ENCODE data around the gene SST.

The SST gene

DNA sequence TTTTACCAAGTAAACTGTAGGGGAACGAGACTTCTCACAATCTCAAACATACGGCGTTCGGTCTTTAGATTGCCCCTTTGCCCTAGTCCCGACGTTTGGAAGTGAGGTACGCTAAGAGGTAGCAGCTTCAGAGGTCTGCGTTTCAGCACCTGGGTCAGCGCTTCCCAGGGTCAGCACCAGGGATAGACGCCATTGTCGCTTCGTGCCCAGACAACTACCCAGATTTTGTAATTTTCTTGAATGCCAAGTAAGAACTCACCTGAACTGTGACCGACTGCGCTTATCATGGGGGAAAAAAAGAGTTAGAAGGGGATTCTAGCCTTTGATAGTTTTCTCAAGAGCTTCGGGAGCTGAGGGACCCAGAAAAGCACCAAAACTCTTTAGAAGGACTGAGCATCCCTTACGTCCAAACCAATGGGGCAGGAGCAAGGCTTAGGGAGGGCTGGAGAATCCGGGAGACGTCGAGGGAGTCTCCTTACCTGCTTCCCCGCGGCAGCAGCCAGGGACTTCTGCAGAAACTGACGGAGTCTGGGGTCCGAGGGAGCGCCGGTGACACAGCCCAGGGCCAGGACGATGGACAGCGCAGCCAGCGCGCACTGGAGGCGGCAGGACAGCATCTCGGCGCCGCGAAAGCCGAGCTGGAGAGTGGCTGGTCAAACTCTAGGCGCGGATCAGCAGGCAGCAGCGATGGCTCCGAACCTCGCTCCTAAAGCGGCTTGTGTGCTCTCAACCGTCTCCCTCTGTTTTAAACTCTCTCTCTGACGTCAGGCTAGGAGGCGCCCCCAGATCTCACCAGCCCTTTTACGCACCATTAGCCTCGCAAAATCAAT, at the start of gene SST:
Gene SST (minus strand): TSS at position 720 of the 830 bp plus-strand sequence. CDS start 103 bp downstream, at position 617.
- no peaks in the 10 kb centered on the region for H3K36me3 ChIP-seq (replicated peaks)
- no peaks in the 10 kb centered on the region for H3K4me1 ChIP-seq
- DNase-seq (ENCODE audit: low spot score in 2 of 2): peak; percentile 18 to 70
- peaks cover 16% of the 10 kb centered on the region for H3K27me3 ChIP-seq (ENCODE audit: low read depth)
- H3K9me3 ChIP-seq: no peaks in the 10 kb centered on the region
- in situ Hi-C loops (cut with MboI; ENCODE audit: low sequenced_read_pairs): loop anchor here (10.0 kb wide), 1 partner anchor 445 kb away; no protein-coding TSS in a partner anchor
- no peak within 1 kb of the TSS for H3K4me3 ChIP-seq

DNA sequence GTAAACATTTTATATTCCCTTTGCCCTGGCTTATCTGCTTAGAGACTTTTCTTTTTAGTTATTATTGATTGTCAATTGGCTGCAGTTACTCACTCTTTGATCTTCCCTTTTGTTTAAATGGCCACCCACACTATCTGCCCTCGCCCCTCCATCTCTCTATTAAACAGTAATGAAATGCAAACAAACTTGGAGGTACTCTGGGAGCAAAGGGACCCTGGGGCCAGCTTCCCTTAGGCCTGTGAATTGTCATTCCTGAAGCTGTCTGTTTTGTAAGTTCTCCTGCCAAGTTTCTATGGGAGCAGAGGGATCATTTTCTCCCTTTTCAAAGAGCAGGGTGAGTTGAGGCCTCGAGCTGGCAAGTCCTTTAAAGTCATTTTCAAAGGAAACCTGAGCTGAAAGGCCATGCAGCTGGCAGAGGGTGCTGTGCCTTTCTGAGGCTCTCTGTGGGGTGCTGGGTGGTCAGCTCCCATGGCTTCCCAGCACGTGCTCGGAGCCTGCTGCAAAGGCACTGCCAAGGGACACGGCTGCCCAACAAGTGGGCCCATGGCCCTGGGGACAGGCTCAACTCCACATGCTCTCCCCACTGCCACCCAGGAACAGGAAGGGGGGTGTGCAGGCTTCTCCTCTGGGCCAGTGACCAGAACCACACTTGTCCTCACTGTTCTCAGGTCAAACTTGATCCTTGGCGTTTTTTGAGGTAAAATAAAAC, 49.6 kb upstream of the SST start:
- DNase-seq (ENCODE audit: low spot score in 2 of 2): no peak
- Histone ChIP-seq H3K27me3 (ENCODE audit: low read depth) (no peaks in the 10 kb centered on the region), H3K36me3 (replicated peaks) (no peaks in the 10 kb centered on the region; the same call in 1 of the 2 replicates), H3K4me3 (no peak overlapping the region), H3K9me3 (no peaks in the 10 kb centered on the region), H3K4me1 (no peaks in the 10 kb centered on the region)
- in situ Hi-C loops (cut with MboI; ENCODE audit: low sequenced_read_pairs): no loop called here

DNA sequence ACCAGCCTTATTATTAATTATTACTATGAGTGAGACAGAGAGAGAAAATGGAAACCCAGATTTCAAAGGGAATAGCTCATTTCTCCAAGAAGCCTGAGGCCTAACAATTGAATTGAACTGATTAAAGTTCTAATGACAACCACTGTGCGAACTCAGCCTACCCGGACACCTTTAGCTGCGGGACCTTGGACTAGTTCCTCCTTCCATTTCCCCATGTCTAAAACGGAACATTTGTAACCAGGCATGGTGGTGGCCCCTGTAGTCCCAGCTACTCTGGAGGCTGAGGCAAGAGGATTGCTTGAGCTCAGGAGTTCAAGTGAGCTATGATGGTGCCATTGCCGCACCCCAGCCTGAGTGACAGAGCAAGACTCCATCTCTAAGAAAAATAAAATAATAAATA, 48.6 kb upstream of the SST start:
- Histone ChIP-seq H3K36me3 (replicated peaks) (no peaks in the 10 kb centered on the region), H3K4me3 (no peak overlapping the region), H3K4me1 (no peaks in the 10 kb centered on the region), H3K9me3 (no peaks in the 10 kb centered on the region), H3K27me3 (ENCODE audit: low read depth) (no peaks in the 10 kb centered on the region)
- in situ Hi-C loops (cut with MboI; ENCODE audit: low sequenced_read_pairs): no loop called here
- no peak for DNase-seq (ENCODE audit: low spot score in 2 of 2)

DNA sequence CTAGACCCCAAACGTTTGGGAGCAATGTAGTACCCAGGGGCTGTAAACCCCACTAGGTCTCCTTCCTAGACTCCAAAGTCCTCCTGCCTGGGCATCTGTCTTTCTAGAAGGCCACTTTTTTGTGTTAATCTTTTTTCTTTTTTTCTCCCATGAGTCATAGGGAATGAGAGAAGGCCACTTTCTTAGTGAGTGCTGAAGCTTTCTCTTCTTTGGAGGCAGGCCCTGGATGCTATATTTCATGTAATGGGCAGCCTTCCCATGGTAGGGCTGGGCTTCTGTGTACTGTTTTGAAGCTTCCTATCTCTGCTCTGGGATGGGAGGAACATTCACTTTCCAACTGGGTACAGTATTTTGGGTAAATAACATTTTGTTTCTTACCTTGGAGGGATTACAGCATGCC, 47.4 kb upstream of the SST start:
- Histone ChIP-seq H3K4me3 (no peak overlapping the region), H3K9me3 (no peaks in the 10 kb centered on the region), H3K27me3 (ENCODE audit: low read depth) (no peaks in the 10 kb centered on the region), H3K36me3 (replicated peaks) (no peaks in the 10 kb centered on the region), H3K4me1 (no peaks in the 10 kb centered on the region)
- no peak for DNase-seq (ENCODE audit: low spot score in 2 of 2)
- in situ Hi-C loops (cut with MboI; ENCODE audit: low sequenced_read_pairs): no loop called here

DNA sequence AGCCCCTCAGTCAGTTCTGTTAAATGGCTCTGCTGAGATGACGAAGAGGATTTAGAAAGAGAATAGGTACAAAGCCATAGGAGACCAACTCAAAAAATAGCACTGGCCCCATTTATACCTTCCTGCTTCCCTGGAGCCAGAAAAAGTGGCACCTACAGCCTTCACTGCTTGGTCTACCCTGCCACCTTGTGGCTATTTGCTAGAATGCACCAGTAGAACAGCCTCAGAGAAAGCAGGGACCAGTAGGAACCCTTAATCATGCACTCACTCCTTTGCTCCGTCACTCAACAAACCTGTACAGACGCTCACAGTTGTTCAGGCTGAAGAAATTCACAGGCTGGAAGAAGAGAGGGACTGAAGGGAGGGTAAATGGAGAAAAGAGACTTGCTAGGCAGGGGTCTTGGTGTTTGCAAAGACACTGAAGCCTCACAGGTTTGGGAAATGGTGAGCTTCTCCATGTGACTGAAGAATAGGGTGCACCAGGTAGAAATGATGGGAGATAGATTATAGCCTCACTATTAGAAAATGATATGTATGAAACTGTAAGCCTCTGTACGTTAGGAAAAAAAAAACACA, 44.3 kb upstream of the SST start:
- no peak overlapping the region for H3K4me3 ChIP-seq
- in situ Hi-C loops (cut with MboI; ENCODE audit: low sequenced_read_pairs): no loop called here
- no peaks in the 10 kb centered on the region for H3K36me3 ChIP-seq (replicated peaks)
- H3K9me3 ChIP-seq: no peaks in the 10 kb centered on the region
- H3K27me3 ChIP-seq (ENCODE audit: low read depth): no peaks in the 10 kb centered on the region
- H3K4me1 ChIP-seq: no peaks in the 10 kb centered on the region
- DNase-seq (ENCODE audit: low spot score in 2 of 2): peak; percentile 38 to 82

DNA sequence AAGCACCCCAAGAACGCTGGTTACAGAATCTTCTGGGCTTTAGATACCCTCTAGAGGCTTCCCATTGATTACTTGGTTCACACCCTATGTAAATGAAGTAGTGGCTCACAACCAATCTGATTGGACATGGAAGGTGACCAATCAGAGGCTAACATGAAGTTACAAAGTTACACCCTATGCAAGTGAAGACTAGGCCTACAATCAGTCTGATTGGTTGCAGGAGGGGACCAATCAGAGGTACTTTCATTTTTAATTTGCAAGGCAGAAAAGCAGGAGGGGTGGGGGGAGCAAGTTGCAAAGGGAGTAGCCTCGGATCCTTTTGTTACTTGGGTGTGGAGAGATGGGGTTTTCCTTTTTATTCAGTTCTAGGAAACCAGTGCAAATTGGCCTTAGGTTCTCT, 43.3 kb upstream of the SST start:
- no peak overlapping the region for H3K4me3 ChIP-seq

DNA sequence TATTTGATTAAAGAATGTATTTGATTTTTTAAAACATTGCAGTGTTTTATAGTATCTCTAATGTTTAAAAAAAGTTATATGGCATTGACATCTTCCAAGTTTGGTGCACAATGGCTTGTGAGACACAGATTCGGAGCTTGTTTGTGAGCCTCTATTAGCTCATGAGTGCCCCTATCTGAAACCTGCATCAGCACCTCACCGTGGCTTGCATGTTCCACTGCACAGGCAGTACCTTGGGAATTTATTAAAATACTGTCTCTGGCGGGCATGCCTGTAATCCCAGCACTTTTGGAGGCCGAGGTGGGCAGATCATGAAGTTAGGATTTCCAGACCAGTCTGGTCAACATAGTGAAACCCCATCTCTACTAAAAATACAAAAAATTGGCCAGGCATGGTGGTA, 39.0 kb upstream of the SST start:
- in situ Hi-C loops (cut with MboI; ENCODE audit: low sequenced_read_pairs): no loop called here
- peak; percentile 44 to 46 for DNase-seq (ENCODE audit: low spot score in 2 of 2)

More for the DNA sequence above, 43.3 kb upstream of the SST start:
- Histone ChIP-seq H3K9me3 (no peaks in the 10 kb centered on the region), H3K27me3 (ENCODE audit: low read depth) (no peaks in the 10 kb centered on the region), H3K4me1 (no peaks in the 10 kb centered on the region), H3K36me3 (replicated peaks) (no peaks in the 10 kb centered on the region)
- peak; percentile 4 to 22 for DNase-seq (ENCODE audit: low spot score in 2 of 2)
- in situ Hi-C loops (cut with MboI; ENCODE audit: low sequenced_read_pairs): no loop called here

DNA sequence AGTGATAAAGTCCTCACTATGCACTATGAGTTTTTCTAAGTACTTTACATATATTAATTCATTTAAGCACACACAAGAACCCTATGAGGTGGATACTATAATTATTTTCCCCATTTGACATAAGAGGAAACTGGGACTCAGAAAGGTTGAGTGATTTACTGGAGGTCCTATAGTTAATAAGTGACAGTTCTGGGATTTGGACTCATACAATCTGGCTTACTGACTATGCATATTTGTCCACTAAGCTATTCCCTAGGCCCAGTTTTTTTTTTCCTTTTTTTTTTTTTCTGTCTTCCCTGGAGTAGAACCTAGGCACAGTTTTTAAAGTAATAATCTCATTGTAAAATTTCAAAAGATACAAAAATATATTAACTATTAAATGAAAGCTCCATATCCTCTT, 38.5 kb upstream of the SST start:
- no peaks in the 10 kb centered on the region for H3K4me1 ChIP-seq
- in situ Hi-C loops (cut with MboI; ENCODE audit: low sequenced_read_pairs): no loop called here
- no peaks in the 10 kb centered on the region for H3K27me3 ChIP-seq (ENCODE audit: low read depth)
- H3K36me3 ChIP-seq (replicated peaks): no peaks in the 10 kb centered on the region
- H3K9me3 ChIP-seq: no peaks in the 10 kb centered on the region
- no peak overlapping the region for H3K4me3 ChIP-seq
- DNase-seq (ENCODE audit: low spot score in 2 of 2): no peak

More for the DNA sequence above, 39.0 kb upstream of the SST start:
- no peaks in the 10 kb centered on the region for H3K27me3 ChIP-seq (ENCODE audit: low read depth)
- H3K9me3 ChIP-seq: no peaks in the 10 kb centered on the region
- H3K4me1 ChIP-seq: no peaks in the 10 kb centered on the region
- H3K36me3 ChIP-seq (replicated peaks): no peaks in the 10 kb centered on the region
- H3K4me3 ChIP-seq: no peak overlapping the region

DNA sequence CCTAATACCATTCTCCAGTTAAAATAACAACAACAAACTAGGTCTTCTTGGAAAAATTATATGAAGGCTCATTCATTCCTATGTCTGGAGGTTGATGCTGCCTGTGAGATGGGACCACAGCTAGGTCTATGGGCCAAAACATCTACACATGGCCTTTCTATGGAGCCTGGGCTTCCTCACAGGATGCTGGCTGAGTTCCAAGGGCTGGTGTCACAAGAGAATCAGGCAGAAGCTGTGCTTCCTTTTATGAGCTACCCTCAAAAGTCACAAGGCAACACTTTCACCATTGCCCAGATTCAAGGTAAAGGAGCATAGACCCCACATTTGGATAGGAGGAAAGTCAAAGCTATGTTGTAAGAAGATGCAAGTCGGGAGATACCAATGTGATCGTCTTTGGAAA, 36.8 kb upstream of the SST start:
- H3K4me1 ChIP-seq: no peaks in the 10 kb centered on the region
- no peaks in the 10 kb centered on the region for H3K9me3 ChIP-seq
- no peak for DNase-seq (ENCODE audit: low spot score in 2 of 2)
- no peaks in the 10 kb centered on the region for H3K27me3 ChIP-seq (ENCODE audit: low read depth)
- H3K4me3 ChIP-seq: no peak overlapping the region
- H3K36me3 ChIP-seq (replicated peaks): no peaks in the 10 kb centered on the region
- in situ Hi-C loops (cut with MboI; ENCODE audit: low sequenced_read_pairs): no loop called here

DNA sequence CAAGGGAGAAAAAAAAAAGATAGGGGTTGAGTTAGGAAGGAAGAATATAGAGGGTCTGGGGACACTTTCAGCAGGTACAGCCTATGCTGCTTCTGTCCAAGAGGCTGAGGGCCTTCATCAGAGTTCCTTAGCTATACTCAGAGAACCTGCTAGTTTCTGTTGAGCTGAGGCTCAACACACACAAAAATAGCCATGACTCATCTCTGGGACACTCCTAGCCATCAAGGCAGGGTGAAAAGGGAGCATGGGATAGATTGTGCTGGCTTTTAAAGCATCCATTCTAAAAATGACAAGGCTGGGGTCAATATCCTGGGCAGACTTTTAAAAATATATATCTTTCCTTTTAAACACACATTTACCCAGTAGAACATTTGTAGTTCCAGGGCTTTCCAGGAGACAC, 35.0 kb upstream of the SST start:
- Histone ChIP-seq H3K4me3 (no peak overlapping the region), H3K27me3 (ENCODE audit: low read depth) (no peaks in the 10 kb centered on the region), H3K4me1 (no peaks in the 10 kb centered on the region), H3K36me3 (replicated peaks) (no peaks in the 10 kb centered on the region), H3K9me3 (no peaks in the 10 kb centered on the region)
- in situ Hi-C loops (cut with MboI; ENCODE audit: low sequenced_read_pairs): no loop called here
- no peak for DNase-seq (ENCODE audit: low spot score in 2 of 2)

DNA sequence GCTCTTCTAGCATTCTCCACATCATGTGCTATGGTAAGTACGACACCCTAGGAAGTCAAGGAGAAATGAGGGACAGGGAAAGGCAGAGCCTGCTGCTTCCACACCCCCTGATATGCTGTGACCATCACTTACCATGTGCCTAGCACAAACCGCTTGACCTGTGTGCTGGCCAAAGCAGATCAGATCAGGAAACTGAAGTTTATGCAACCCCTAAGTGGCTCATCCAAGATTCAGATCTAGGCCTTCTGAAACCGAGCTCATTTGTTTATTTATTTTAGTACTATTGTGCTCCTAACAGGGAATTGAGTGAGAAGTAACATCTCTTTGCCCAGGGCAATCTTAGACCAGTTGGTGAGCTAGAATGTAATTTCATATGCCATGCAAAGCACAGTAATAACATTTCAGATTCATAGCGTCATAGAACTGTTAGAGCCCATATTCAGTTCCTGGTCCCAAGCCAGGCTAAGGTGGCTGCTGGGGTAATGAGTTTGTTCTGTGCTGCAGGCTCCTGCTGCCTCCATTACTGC, 32.4 kb upstream of the SST start, which contains the start of gene RTP2:
Gene RTP2 (minus strand): TSS at position 51 of the 527 bp plus-strand sequence. CDS start 429 bp downstream, outside the sequence.
- Histone ChIP-seq H3K4me3 (no peak within 1 kb of the TSS), H3K36me3 (replicated peaks) (no peaks in the 10 kb centered on the region), H3K27me3 (ENCODE audit: low read depth) (no peaks in the 10 kb centered on the region), H3K4me1 (no peaks in the 10 kb centered on the region), H3K9me3 (no peaks in the 10 kb centered on the region)
- in situ Hi-C loops (cut with MboI; ENCODE audit: low sequenced_read_pairs): no loop called here
- no peak for DNase-seq (ENCODE audit: low spot score in 2 of 2)

DNA sequence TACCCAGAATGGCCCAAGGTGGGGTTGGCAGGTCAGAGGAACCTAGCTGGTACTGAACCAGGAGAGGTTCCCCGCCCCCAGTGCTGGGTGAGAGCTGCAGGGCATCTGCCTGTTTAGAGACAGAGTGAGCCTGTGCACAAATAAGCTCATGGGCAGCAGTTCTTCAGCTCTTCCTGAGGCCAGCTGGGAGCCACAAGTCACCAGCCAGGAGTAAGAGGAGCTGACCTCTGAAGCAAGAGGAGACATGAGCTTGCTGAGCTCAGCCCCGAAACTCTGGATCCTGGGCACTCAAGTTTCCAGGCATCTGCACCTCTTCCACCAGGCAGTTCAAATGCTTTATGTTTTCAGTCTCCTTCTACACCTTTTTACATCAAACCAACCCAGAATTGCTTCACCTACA, 30.1 kb upstream of the SST start:
- in situ Hi-C loops (cut with MboI; ENCODE audit: low sequenced_read_pairs): no loop called here
- H3K4me1 ChIP-seq: no peaks in the 10 kb centered on the region
- H3K4me3 ChIP-seq: no peak overlapping the region
- H3K9me3 ChIP-seq: no peaks in the 10 kb centered on the region
- no peaks in the 10 kb centered on the region for H3K36me3 ChIP-seq (replicated peaks)
- H3K27me3 ChIP-seq (ENCODE audit: low read depth): no peaks in the 10 kb centered on the region
- no peak for DNase-seq (ENCODE audit: low spot score in 2 of 2)

DNA sequence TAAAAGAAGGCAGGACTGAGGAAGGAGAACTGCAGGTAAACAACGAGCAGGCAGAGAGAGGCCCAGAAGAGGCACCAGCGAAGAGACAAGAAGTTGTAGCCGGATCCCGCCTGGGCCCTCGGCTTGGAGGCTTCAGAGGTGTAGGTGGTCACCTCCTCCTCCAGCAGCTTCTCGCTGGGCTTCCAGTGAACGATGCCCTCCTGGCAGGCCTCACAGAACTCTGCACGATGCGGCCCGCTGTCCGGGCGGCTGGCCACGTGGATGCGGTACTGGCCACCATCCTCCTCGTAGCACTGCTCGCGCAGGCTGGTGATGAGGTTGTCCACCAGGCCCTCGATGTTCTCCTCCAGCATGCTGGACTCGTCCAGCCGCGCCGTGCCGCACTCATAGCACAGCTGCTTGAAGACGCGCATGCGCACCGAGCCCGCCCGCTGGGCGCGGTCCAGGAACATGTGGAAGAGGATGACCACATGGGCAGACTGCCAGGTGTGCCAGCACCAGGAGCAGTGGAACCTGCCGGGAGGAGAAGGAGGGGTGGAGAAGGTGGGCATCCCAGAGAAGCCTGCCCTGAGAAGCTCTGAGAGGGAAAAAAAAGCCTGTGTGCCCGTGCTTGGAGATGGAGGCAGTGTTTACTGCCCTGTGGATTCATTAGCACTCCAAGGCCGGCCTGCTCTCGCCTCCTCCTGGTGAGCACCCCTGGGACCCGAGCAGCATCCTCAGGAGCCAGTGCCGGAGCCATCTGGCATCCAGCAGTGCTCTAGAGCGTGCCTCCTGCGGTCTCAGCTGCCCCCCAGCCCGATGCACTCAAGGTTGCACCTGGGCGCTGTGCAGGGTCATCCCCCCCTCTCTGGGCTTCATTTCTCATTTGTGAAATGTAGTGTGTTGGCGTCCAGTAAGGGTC, 28.6 kb upstream of the SST start:
- in situ Hi-C loops (cut with MboI; ENCODE audit: low sequenced_read_pairs): loop anchor here (25.0 kb wide), 1 partner anchor 861 kb away; the partner anchor contains the start of gene ADIPOQ
- Histone ChIP-seq H3K4me1 (no peaks in the 10 kb centered on the region), H3K36me3 (replicated peaks) (no peaks in the 10 kb centered on the region), H3K4me3 (no peak overlapping the region), H3K9me3 (no peaks in the 10 kb centered on the region), H3K27me3 (ENCODE audit: low read depth) (no peaks in the 10 kb centered on the region)
- no peak for DNase-seq (ENCODE audit: low spot score in 2 of 2)
